ENCODE data around the gene TRPC4AP. TPM values are rescaled to one million over a fixed set of nuclear protein-coding genes. Genes with fewer than 3 reads are reported as not detected.

The TRPC4AP gene
- total RNA-seq, 1 experiment from 2014 or later = 48.6 TPM

DNA sequence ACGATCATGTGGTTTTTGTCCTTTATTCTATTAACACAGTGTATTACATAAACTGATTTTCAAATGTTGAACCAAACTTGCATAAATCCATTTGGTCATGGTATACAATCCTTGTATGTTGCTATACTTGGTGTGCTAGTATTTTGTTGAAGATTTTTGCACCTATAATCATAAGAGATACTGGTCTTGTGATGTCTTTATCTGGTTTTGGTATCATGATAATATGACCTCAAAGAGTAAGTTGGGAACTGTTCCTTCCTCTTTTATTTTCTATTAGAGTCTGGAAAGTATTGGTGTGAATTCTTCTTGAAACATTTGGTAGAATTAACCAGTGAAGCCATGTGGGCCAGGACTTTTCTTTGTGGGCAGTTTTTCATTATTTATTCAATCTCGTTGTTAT, 65.3 kb downstream of the TRPC4AP start (continued):
- TF ChIP-seq, protein P1, sequence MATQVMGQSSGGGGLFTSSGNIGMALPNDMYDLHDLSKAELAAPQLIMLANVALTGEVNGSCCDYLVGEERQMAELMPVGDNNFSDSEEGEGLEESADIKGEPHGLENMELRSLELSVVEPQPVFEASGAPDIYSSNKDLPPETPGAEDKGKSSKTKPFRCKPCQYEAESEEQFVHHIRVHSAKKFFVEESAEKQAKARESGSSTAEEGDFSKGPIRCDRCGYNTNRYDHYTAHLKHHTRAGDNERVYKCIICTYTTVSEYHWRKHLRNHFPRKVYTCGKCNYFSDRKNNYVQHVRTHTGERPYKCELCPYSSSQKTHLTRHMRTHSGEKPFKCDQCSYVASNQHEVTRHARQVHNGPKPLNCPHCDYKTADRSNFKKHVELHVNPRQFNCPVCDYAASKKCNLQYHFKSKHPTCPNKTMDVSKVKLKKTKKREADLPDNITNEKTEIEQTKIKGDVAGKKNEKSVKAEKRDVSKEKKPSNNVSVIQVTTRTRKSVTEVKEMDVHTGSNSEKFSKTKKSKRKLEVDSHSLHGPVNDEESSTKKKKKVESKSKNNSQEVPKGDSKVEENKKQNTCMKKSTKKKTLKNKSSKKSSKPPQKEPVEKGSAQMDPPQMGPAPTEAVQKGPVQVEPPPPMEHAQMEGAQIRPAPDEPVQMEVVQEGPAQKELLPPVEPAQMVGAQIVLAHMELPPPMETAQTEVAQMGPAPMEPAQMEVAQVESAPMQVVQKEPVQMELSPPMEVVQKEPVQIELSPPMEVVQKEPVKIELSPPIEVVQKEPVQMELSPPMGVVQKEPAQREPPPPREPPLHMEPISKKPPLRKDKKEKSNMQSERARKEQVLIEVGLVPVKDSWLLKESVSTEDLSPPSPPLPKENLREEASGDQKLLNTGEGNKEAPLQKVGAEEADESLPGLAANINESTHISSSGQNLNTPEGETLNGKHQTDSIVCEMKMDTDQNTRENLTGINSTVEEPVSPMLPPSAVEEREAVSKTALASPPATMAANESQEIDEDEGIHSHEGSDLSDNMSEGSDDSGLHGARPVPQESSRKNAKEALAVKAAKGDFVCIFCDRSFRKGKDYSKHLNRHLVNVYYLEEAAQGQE (IDR thresholded peaks at IDR 0.05; ENCODE audit: low read depth) = no peak
- TF ChIP-seq POLR2A (IDR thresholded peaks at IDR 0.05; ENCODE audit: borderline replicate concordance, extremely low read depth, insufficient read depth, insufficient read length) (no peak), POLR2AphosphoS5 (IDR thresholded peaks at IDR 0.05; ENCODE audit: low read depth, low read length) (no peak), CBX3 (IDR thresholded peaks at IDR 0.05; ENCODE audit: low read depth) (no peak), SRF (IDR thresholded peaks at IDR 0.05; ENCODE audit: low read depth) (no peak), YY1 (IDR thresholded peaks at IDR 0.05; ENCODE audit: extremely low read depth, insufficient replicate concordance, low read depth, low read length) (no peak)

DNA sequence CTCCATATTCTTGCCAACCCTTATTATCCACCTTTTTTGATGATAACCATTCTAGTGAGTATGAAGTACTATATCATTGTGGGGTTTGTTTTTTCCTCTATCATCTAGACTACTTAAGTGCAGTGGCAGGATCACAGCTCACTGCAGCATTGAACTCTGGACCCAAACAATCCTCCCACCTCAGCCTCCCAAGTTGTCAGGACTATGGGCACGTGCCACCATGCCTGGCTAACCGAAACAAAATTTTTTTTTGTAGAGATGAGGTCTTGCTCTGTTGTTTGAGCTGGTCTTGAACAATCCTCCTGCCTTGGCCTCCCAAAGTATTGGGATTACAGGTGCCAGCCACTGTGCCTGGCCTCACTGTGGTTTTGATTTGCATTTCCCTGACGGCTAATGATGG, 67.5 kb downstream of the TRPC4AP start:
- Histone ChIP-seq H3K9ac (ENCODE audit: low read length) (no peak overlapping the region), H3K79me2 (ENCODE audit: insufficient read depth, low read length) (no peaks in the 10 kb centered on the region), H3K4me1 (ENCODE audit: control insufficient read depth in 1 of 2, insufficient read depth in 2 of 2, low read length in 2 of 2) (no peaks in the 10 kb centered on the region), H3K4me2 (ENCODE audit: low read length) (no peak overlapping the region), H3K36me3 (ENCODE audit: control insufficient read depth in 1 of 2, insufficient read depth in 2 of 2, low read length in 2 of 2) (peaks cover 3 to 7% of the 10 kb centered on the region in 2 experiments), H3K27ac (ENCODE audit: low read depth, low read length) (no peak overlapping the region), H2AFZ (ENCODE audit: low read depth, low read length, poor library complexity, severe bottlenecking) (no peak overlapping the region), H3K9me3 (ENCODE audit: control insufficient read depth in 1 of 2, insufficient read depth in 1 of 2, low read depth in 1 of 2, low read length in 2 of 2) (no peaks in the 10 kb centered on the region), H4K20me1 (ENCODE audit: insufficient read depth) (no peaks in the 10 kb centered on the region), H3K9me2 (ENCODE audit: insufficient read depth) (no peaks in the 10 kb centered on the region), H3K4me3 (replicated peaks in 1 of 2; ENCODE audit: low read depth in 1 of 2, low read length in 2 of 2) (no peak overlapping the region), H3K27me3 (ENCODE audit: insufficient read depth, low read length) (no peaks in the 10 kb centered on the region)
- BruUV-seq (replicated peaks) = no TSS peak
- ChIA-PET RAD21 (ENCODE audit: low non-redundant PET in 1 of 2, low total read pairs in 2 of 2, uncharacterized antibody in 2 of 2, unreplicated experiment in 2 of 2) (no interaction called here), CTCF (no interaction called here), POLR2A (no interaction called here)
- intact Hi-C loops (cut with micrococcal nuclease) = no loop called here
- no peak for TF ChIP-seq ZFX (IDR thresholded peaks at IDR 0.05)
- TF ChIP-seq, protein P2, sequence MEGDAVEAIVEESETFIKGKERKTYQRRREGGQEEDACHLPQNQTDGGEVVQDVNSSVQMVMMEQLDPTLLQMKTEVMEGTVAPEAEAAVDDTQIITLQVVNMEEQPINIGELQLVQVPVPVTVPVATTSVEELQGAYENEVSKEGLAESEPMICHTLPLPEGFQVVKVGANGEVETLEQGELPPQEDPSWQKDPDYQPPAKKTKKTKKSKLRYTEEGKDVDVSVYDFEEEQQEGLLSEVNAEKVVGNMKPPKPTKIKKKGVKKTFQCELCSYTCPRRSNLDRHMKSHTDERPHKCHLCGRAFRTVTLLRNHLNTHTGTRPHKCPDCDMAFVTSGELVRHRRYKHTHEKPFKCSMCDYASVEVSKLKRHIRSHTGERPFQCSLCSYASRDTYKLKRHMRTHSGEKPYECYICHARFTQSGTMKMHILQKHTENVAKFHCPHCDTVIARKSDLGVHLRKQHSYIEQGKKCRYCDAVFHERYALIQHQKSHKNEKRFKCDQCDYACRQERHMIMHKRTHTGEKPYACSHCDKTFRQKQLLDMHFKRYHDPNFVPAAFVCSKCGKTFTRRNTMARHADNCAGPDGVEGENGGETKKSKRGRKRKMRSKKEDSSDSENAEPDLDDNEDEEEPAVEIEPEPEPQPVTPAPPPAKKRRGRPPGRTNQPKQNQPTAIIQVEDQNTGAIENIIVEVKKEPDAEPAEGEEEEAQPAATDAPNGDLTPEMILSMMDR (IDR thresholded peaks at IDR 0.05 in 2 of 3, conservative IDR thresholded peaks at IDR 0.05 in 1 of 3; ENCODE audit: borderline replicate concordance in 1 of 3, insufficient read depth in 1 of 3, low read depth in 2 of 3, low read length in 2 of 3) = no peak
- TF ChIP-seq CEBPB (IDR thresholded peaks at IDR 0.05; ENCODE audit: low read depth) = no peak
- no peak for TF ChIP-seq FOSL1 (IDR thresholded peaks at IDR 0.05; ENCODE audit: low read depth)
- TF ChIP-seq RAD21 (IDR thresholded peaks at IDR 0.05; ENCODE audit: low read depth) = no peak
- TF ChIP-seq SP1 (IDR thresholded peaks at IDR 0.05; ENCODE audit: low read depth) = no peak
- TF ChIP-seq, protein P3, sequence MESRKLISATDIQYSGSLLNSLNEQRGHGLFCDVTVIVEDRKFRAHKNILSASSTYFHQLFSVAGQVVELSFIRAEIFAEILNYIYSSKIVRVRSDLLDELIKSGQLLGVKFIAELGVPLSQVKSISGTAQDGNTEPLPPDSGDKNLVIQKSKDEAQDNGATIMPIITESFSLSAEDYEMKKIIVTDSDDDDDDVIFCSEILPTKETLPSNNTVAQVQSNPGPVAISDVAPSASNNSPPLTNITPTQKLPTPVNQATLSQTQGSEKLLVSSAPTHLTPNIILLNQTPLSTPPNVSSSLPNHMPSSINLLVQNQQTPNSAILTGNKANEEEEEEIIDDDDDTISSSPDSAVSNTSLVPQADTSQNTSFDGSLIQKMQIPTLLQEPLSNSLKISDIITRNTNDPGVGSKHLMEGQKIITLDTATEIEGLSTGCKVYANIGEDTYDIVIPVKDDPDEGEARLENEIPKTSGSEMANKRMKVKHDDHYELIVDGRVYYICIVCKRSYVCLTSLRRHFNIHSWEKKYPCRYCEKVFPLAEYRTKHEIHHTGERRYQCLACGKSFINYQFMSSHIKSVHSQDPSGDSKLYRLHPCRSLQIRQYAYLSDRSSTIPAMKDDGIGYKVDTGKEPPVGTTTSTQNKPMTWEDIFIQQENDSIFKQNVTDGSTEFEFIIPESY (IDR thresholded peaks at IDR 0.05; ENCODE audit: extremely low read depth, insufficient replicate concordance, low read length) = no peak
- no peak for TF ChIP-seq ZNF274 (IDR thresholded peaks at IDR 0.05; ENCODE audit: low read depth, low read length)
- TF ChIP-seq TCF7L2 (IDR thresholded peaks at IDR 0.05; ENCODE audit: borderline replicate concordance, extremely low read depth, insufficient read depth, insufficient read length) = no peak
- TF ChIP-seq JUND (IDR thresholded peaks at IDR 0.05) = no peak
- ATAC-seq (no peak), DNase-seq (ENCODE audit: low read depth, low spot score) (no peak)
